Neural crest cell (in vitro differentiated cells): ENCODE measurements around the gene MAP3K7CL. TPM values are rescaled to one million over a fixed set of nuclear protein-coding genes. Genes with fewer than 3 reads are reported as not detected.

ENCODE experiments used
- DNase-seq: peaks from one replicate; pipeline ENCODE4 v3.0.0; 2021; ENCODE audit warnings: low read depth, mixed read lengths, low spot score
- H3K27ac Mint-ChIP-seq: one replicate; pipeline ENCODE4 v1.8.0; 2021; ENCODE audit warnings: mild to moderate bottlenecking, mixed read lengths; ENCODE audit not compliant: unreplicated experiment
- H3K27me3 Mint-ChIP-seq: 2 replicates; pipeline ENCODE4 v1.8.0; 2021; ENCODE audit warnings: low read depth, mild to moderate bottlenecking, mixed read lengths
- H3K36me3 Mint-ChIP-seq: 2 replicates; pipeline ENCODE4 v1.8.0; 2021; ENCODE audit warnings: low read depth, mild to moderate bottlenecking, mixed read lengths
- H3K4me1 Mint-ChIP-seq: 2 replicates; pipeline ENCODE4 v1.8.0; 2021; ENCODE audit warnings: mixed read lengths
- H3K4me3 Mint-ChIP-seq: one replicate; pipeline ENCODE4 v1.8.0; 2021; ENCODE audit warnings: mild to moderate bottlenecking, mixed read lengths
- H3K9me3 Mint-ChIP-seq: 2 replicates; pipeline ENCODE4 v1.8.0; 2021; ENCODE audit warnings: mixed read lengths
- CTCF ChIP-seq: fragments of 200-600 bp; sonication (generic); conservative IDR thresholded peaks from 2 replicates; pipeline ENCODE4 v1.5.0; 2021; ENCODE audit warnings: antibody characterized with exemption, mild to moderate bottlenecking
- total RNA-seq: library from RNA; stranded (reverse); gene quantifications from 2 replicates; pipeline ENCODE4 v1.2.1, GENCODE V29; 2021

The MAP3K7CL gene
- total RNA-seq, 1 donor from 2014 or later, result not detected

- H3K36me3 Mint-ChIP-seq, result no peaks in the 10 kb centered on the region
- no peak overlapping the region for H3K27ac Mint-ChIP-seq
- H3K27me3 Mint-ChIP-seq, result no peaks in the 10 kb centered on the region
- DNase-seq, result no peak
- H3K4me3 Mint-ChIP-seq, result no peak overlapping the region
- TF ChIP-seq CTCF, result no peak
- peaks cover 37% of the 10 kb centered on the region for H3K4me1 Mint-ChIP-seq
- peaks cover 3% of the 10 kb centered on the region for H3K9me3 Mint-ChIP-seq
These were observed 60.5 kb downstream of the MAP3K7CL start for GRCh38 chr21:29190923-29191331.

DNA sequence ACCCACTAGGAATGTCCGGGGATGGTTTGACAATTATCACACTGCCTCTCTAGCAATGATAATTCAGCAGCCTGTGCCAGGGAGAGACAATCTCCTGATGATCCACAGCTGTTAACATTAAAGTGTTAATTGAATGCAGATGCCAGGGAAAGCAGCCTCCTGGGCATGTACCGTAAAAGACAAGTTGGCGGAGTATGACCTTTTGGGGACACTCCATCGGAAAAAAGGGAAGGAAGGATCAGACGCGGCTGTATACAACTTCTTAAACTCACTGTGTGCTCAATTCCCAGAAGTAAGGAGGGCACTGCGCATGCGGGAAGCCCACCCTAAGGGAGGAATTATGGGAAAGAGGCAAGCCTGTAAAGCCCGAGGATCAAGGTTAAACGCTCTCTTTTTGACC, 62.6 kb downstream of the MAP3K7CL start:
- Mint-ChIP-seq H3K9me3 (peaks cover 3% of the 10 kb centered on the region), H3K27ac (no peak overlapping the region), H3K4me3 (no peak overlapping the region), H3K27me3 (no peaks in the 10 kb centered on the region), H3K4me1 (peaks cover 41% of the 10 kb centered on the region), H3K36me3 (no peaks in the 10 kb centered on the region)
- no peak for TF ChIP-seq CTCF
- DNase-seq, result no peak

- Mint-ChIP-seq H3K9me3 (peaks cover 4% of the 10 kb centered on the region), H3K4me3 (no peak overlapping the region), H3K4me1 (peaks cover 40% of the 10 kb centered on the region), H3K27ac (no peak overlapping the region), H3K27me3 (no peaks in the 10 kb centered on the region), H3K36me3 (peaks cover 1% of the 10 kb centered on the region)
- no peak for DNase-seq
- no peak for TF ChIP-seq CTCF
These were observed 63.5 kb downstream of the MAP3K7CL start for GRCh38 chr21:29193901-29194300.

GRCh38 chr21:29194342-29194741, 63.9 kb downstream of the MAP3K7CL start:
- TF ChIP-seq CTCF, result no peak
- H3K4me3 Mint-ChIP-seq, result no peak overlapping the region
- peak overlapping the region; percentile 37 for H3K27ac Mint-ChIP-seq

DNA sequence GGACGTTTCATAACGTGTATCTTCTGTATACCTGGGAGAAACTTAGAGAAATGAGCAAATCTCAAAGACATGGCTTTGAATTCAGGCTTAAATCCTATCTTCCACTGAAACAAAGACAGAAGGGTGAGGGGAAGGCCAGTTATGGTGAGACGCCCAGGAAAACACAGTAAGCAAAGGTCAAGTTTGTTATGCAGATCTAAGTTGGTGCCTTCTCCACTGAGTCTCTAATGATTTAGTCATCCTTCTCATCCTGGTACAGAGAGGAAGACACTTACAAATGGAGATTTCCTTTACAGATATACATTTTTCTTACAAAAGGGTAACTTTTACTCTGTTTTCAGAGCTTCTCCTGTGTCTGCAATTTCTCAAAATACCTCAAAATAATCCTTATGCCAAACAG, 64.4 kb downstream of the MAP3K7CL start:
- Mint-ChIP-seq H3K27me3 (no peaks in the 10 kb centered on the region), H3K36me3 (peaks cover 3% of the 10 kb centered on the region), H3K9me3 (peaks cover 7% of the 10 kb centered on the region), H3K27ac (peak overlapping the region; percentile 37), H3K4me1 (peaks cover 40% of the 10 kb centered on the region), H3K4me3 (no peak overlapping the region)
- no peak for DNase-seq
- TF ChIP-seq CTCF, result no peak

More at GRCh38 chr21:29194342-29194741, 63.9 kb downstream of the MAP3K7CL start:
- no peak for DNase-seq
- peaks cover 40% of the 10 kb centered on the region for H3K4me1 Mint-ChIP-seq
- peaks cover 7% of the 10 kb centered on the region for H3K9me3 Mint-ChIP-seq
- peaks cover 3% of the 10 kb centered on the region for H3K36me3 Mint-ChIP-seq
- no peaks in the 10 kb centered on the region for H3K27me3 Mint-ChIP-seq
